ENCODE data around the gene NOL6.

GRCh38 chr9:33463151-33463550, 10.6 kb downstream of the NOL6 start:
- no peak for TF ChIP-seq CTCF (IDR thresholded peaks at IDR 0.05; ENCODE audit: low read length)
- TF ChIP-seq EZH2 (optimal IDR thresholded peaks at IDR 0.05; ENCODE audit: low read depth, low read length) = no peak
- no peak for TF ChIP-seq EZH2phosphoT487 (IDR thresholded peaks at IDR 0.05; ENCODE audit: low read length)
